Right cardiac atrium (tissue), 5 donors: ENCODE measurements around the gene LIN28A. TPM values are rescaled to one million over a fixed set of nuclear protein-coding genes. Genes with fewer than 3 reads are reported as not detected.
A peak's percentile ranks its signal among the peaks of the same experiment; 100 is the strongest.

ENCODE experiments used
- ATAC-seq, 2 donors: fragments of 200-7000 bp; cut with Tn5 transposase; one replicate each; pipeline versions ENCODE4 v1.8.0 to v1.9.1; 2020; ENCODE audit warnings: moderate library complexity in 2 of 2, mild to moderate bottlenecking in 1 of 2
- DNase-seq, 3 donors: peaks; one replicate each; pipeline ENCODE4 v3.0.0-alpha.2; 2020
- H3K27ac ChIP-seq: one replicate; pipeline ENCODE4 v1.5.1; 2013; ENCODE audit warnings: mild to moderate bottlenecking, low read length, control low read depth, moderate library complexity
- H3K27me3 ChIP-seq: one replicate; pipeline ENCODE4 v1.6.1; 2013; ENCODE audit not compliant: control insufficient read depth, insufficient read depth
- H3K4me1 ChIP-seq: one replicate; pipeline ENCODE4 v1.6.1; 2013; ENCODE audit warnings: low read length; ENCODE audit not compliant: control insufficient read depth, insufficient read depth
- H3K4me3 ChIP-seq: one replicate; pipeline ENCODE4 v1.5.1; 2013; ENCODE audit warnings: low read length, control low read depth
- H3K9me3 ChIP-seq: one replicate; pipeline ENCODE4 v1.6.1; 2013; ENCODE audit warnings: low read length; ENCODE audit not compliant: control insufficient read depth
- WGBS: extraction: QIAGEN DNeasy Blood & Tissue Kit; methylation state at CpG from one replicate; pipeline ENCODE4 v1.1.7; 2013; 5-methylcytosine and 5-hydroxymethylcytosine counted together
- intact Hi-C, 4 donors: fragments of 100-400 bp; cut with DNase I; formaldehyde crosslinking; loops; one replicate each; pipeline versions ENCODE4 v1.11.0 to v1.14.0; 2022 to 2023
- polyA plus RNA-seq: library from polyadenylated mRNA; stranded (reverse); fragments of 200-250 nt; gene quantifications from one replicate; pipeline ENCODE4 v1.2.3, GENCODE V29; 2013
- total RNA-seq, 4 donors: library from RNA; stranded (reverse); fragmentation: NEBNext Ultra II Directional; extraction: Animal tissue kit (Norgen Biotek cat#: 25700); gene quantifications; one replicate each; pipeline ENCODE4 v1.2.1, GENCODE V29; 2021
- donor health status: healthy with polysubstance abuse.
- donor health status: DM: no; HTN: yes; CAD: no.
- donor health status: DM: no; HTN: no; CAD: no.
- donor health status: DM: no; HTN: yes; CAD: no; lungs with severe emphysema.
- donor health status: DM: yes; HTN: yes; CAD: no.

The LIN28A gene
- total and polyA plus RNA-seq, 5 donors, result not detected

DNA sequence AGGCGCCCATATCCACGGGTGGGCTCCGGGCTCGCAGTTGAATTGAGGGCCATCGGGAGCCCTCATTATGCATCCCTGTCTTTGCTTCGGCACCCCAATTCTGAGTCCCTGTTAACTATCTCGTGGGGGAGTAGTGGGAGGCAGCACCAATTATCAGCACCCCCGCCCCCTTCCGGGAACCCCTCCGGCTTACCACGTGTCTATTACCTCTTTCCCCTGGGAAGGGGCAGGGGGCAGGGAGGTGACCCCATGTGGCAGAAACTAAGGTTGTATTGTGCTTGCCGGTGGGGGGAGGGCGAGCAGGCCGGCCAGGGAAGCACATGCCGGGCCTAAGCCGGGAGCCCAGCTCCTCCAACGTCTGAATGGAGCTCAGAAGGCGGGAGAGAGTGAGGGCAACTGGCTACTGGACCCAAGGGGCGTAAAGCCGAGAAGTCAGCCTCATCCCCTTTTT lies 1.0 kb downstream of the LIN28A start:
- no peak for DNase-seq
- Histone ChIP-seq H3K4me3 (no peak overlapping the region), H3K4me1 (no peaks in the 10 kb centered on the region), H3K27me3 (peaks cover 4% of the 10 kb centered on the region), H3K9me3 (no peaks in the 10 kb centered on the region), H3K27ac (no peak overlapping the region)
- intact Hi-C loops, result no loop called here
- ATAC-seq, result no peak
- WGBS, result 9% methylated on average over 20 of the region's 20 CpGs

GRCh38 chr1:26412180-26412840 lies 1.7 kb downstream of the LIN28A start:
- DNase-seq (no peak), ATAC-seq (no peak)
- WGBS, result 15% methylated on average over 9 of the region's 9 CpGs
- Histone ChIP-seq H3K27me3 (peaks cover 4% of the 10 kb centered on the region), H3K27ac (no peak overlapping the region), H3K4me1 (no peaks in the 10 kb centered on the region), H3K4me3 (no peak overlapping the region), H3K9me3 (no peaks in the 10 kb centered on the region)
- intact Hi-C loops, result no loop called here

DNA sequence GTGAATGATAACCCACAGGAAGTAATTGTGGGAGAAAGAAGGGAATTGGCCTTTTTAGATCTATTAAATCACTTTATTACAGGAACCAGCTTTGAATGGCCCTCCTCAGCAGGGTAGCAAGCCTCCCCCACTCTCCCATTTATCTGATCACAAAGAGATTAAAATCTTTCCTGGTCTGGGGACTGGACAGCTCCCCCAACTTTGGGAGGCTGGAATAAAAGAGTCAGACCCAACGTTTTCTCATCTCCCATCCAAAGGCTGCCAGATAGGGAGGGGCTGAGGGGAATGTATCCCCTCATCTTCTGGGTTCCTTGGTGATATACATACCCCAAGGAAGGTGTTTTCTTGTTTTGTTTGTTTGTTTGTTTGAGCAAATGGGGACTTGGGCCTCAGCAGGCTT lies 2.4 kb downstream of the LIN28A start:
- H3K27ac ChIP-seq, result no peak overlapping the region
- WGBS, result 2% methylated on average over 1 of the region's 1 CpG
- no peak for ATAC-seq
- peaks cover 4% of the 10 kb centered on the region for H3K27me3 ChIP-seq
- no peaks in the 10 kb centered on the region for H3K4me1 ChIP-seq
- intact Hi-C loops, result no loop called here
- no peak for DNase-seq
- no peak overlapping the region for H3K4me3 ChIP-seq
- H3K9me3 ChIP-seq, result no peaks in the 10 kb centered on the region

DNA sequence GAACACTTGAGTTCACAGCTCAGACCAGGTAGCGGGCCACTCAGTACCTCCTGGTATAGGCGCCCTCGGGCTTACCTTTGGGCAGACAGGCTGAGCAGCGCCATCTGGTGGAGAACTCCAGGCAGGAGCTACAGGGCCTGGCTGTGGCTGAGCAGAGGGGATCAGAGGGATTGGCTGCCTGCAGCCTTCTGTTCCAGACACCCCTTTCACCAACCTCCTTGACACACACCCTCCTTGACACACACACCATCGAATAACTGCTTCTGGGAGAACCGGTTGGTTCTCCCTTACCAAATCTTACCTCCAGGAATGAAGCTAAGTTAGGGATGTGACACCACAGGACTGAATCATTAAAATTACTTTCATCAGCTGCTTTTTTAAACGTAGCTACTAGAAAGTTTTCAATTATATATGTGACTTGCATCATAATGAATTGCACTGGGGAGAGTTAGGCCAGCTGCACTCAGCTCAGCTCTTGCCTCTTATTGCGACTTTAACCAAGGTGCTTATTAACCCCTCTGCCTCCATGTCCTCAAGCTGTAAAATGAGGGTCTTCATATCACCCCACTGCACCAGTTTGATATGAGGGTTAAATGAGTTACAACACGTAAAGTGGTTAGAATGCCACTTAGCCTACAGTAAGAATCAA lies 6.6 kb downstream of the LIN28A start:
- intact Hi-C loops, result no loop called here
- 21% methylated on average over 9 of the region's 9 CpGs for WGBS

DNA sequence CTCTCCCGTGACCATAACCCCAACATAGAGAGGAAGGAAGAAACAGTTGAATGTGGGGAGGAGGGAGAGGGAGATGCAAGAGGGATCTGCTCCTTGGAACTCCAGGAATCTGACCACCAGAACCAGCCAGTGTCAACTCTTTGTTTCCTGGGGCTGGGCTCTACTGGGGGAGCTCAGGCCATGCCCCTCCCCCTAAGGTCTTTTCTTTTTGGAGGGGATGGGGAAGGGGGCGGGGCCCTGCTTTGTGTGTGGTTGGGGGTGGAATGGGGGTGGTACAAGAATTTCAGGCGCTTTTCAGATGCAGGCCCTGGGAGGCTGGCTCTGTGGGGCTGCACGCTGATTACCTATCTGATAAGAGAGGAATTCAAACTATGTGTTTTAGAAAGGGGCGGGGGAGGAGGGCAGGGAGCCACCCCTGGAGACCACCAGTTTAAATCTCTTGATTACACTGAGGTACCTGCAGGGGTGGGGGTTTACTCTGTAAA lies 8.3 kb downstream of the LIN28A start:
- no peaks in the 10 kb centered on the region for H3K4me1 ChIP-seq
- no peak overlapping the region for H3K4me3 ChIP-seq
- DNase-seq (no peak), ATAC-seq (no peak)
- H3K27ac ChIP-seq, result no peak overlapping the region
- intact Hi-C loops, result no loop called here
- no peaks in the 10 kb centered on the region for H3K27me3 ChIP-seq
- no peaks in the 10 kb centered on the region for H3K9me3 ChIP-seq
- 17% methylated on average over 5 of the region's 5 CpGs for WGBS

More for the DNA sequence above, 6.6 kb downstream of the LIN28A start:
- no peaks in the 10 kb centered on the region for H3K4me1 ChIP-seq
- no peak overlapping the region for H3K4me3 ChIP-seq
- H3K9me3 ChIP-seq, result no peaks in the 10 kb centered on the region
- no peak overlapping the region for H3K27ac ChIP-seq
- no peaks in the 10 kb centered on the region for H3K27me3 ChIP-seq
- peak; percentile 80 to 85 for ATAC-seq
- DNase-seq, result peak; percentile 68 to 87 (median 71)

DNA sequence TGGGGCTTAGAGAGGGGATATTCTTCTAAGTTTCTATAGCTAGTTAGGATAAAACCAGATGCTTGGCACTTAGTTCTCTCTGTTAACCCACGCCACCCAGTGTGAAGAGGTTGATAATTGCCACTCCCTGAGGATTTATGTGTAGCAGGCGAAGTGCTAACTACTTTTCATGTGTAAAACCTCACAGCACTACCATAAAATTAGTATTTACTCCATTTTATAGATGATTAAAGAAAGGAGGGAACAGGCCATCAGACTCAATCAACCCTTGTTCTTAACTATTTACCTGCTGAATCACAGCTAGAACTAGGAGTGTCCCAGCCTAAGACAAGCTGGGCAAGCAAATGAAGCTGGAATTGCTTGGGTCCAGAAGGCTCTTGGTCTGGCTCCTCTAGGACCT lies 8.9 kb downstream of the LIN28A start:
- Histone ChIP-seq H3K27me3 (no peaks in the 10 kb centered on the region), H3K27ac (no peak overlapping the region), H3K4me1 (no peaks in the 10 kb centered on the region), H3K9me3 (no peaks in the 10 kb centered on the region), H3K4me3 (no peak overlapping the region)
- DNase-seq (no peak), ATAC-seq (no peak)
- 71% methylated on average over 2 of the region's 2 CpGs for WGBS
- intact Hi-C loops, result no loop called here

DNA sequence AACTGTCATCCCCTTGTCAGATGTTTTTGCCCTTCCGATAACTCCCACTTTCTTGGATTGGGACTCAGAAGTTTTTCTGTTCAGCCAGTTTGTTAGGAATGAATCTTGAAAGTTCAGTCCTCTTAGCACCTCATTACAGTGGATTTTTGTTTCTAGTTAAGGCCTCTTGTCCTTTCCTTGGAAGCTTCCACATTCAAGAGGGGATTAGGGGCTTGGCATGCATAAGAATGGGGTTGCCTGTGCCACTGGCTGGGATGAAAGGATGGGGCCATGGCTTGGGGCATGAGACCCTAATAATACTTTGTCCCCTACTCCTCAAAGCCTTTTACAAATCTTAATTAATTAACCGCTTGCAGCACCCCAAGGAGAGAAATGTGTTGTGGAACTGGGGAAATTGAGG lies 19.1 kb downstream of the LIN28A start:
- intact Hi-C loops, result no loop called here
- Histone ChIP-seq H3K27ac (no peak overlapping the region), H3K4me1 (no peaks in the 10 kb centered on the region), H3K9me3 (no peaks in the 10 kb centered on the region), H3K4me3 (no peak overlapping the region), H3K27me3 (no peaks in the 10 kb centered on the region)
- 86% methylated on average over 2 of the region's 2 CpGs for WGBS
- no peak for ATAC-seq
- DNase-seq, result no peak

- intact Hi-C loops, result no loop called here
- H3K27me3 ChIP-seq, result no peaks in the 10 kb centered on the region
- peak within 1 kb of the TSS; percentile 53 for H3K27ac ChIP-seq
- under 1% methylated on average over 45 of the region's 45 CpGs for WGBS
- ATAC-seq (peak; percentile 99), DNase-seq (peak; percentile 99 to 100 (median 99))
- peak within 1 kb of the TSS; percentile 80 for H3K4me3 ChIP-seq
- no peaks in the 10 kb centered on the region for H3K4me1 ChIP-seq
- no peaks in the 10 kb centered on the region for H3K9me3 ChIP-seq
These were observed 21.5 kb downstream of the LIN28A start, which contains the start of gene DHDDS for GRCh38 chr1:26431979-26432695. Gene DHDDS, plus strand, starts transcription at chr1:26432321. Its CDS starts 625 bp downstream, at chr1:26432946.

GRCh38 chr1:26432793-26433192 lies 22.2 kb downstream of the LIN28A start:
- no peak for ATAC-seq
- intact Hi-C loops, result no loop called here

DNA sequence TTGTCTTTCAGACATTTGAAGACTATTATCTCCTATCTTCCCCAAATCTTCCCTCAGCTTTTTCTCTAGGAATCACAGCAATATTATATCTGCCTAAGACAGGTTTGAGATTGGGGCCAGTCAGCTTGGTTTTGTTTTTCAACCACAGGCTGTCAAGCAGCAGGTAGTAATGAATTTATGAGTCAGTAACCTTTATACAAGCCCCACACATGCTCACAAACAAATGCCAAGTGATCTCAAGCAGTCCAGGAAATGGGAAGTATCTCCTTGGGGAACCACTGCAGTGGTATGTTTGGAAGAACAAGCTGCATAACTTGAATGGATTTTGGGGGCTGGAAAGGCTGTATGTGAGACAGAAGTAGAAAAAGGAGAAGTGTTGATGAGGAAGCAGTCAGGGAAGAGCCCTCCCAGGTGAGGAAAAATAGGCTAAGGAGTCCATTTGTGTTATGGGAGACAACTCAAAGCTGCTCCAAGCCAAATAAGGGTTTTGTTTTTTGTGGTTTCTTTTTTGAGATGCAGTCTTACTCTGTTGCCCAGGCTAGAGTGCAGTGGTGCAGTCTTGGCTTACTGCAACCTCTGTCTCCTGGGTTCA lies 23.6 kb downstream of the LIN28A start:
- Histone ChIP-seq H3K27me3 (no peaks in the 10 kb centered on the region), H3K9me3 (no peaks in the 10 kb centered on the region), H3K4me1 (no peaks in the 10 kb centered on the region), H3K27ac (no peak overlapping the region), H3K4me3 (no peak overlapping the region)
- ATAC-seq, result no peak
- intact Hi-C loops, result no loop called here
- no peak for DNase-seq

More at GRCh38 chr1:26432793-26433192, 22.2 kb downstream of the LIN28A start:
- Histone ChIP-seq H3K27me3 (no peaks in the 10 kb centered on the region), H3K4me1 (no peaks in the 10 kb centered on the region), H3K9me3 (no peaks in the 10 kb centered on the region), H3K27ac (peak overlapping the region; percentile 49), H3K4me3 (peak overlapping the region; percentile 80)
- no peak for DNase-seq
- WGBS, result 46% methylated on average over 3 of the region's 3 CpGs

- ATAC-seq, result no peak
- H3K27me3 ChIP-seq, result no peaks in the 10 kb centered on the region
- H3K9me3 ChIP-seq, result no peaks in the 10 kb centered on the region
- no peak overlapping the region for H3K4me3 ChIP-seq
- intact Hi-C loops, result no loop called here
- no peak overlapping the region for H3K27ac ChIP-seq
- H3K4me1 ChIP-seq, result no peaks in the 10 kb centered on the region
- DNase-seq, result no peak
- WGBS, result 96% methylated on average over 6 of the region's 6 CpGs
These were observed 27.4 kb downstream of the LIN28A start for GRCh38 chr1:26438041-26438440.
